Chondrocyte (in vitro differentiated cells): Measurements from ENCODE around the gene PDSS1. TPM values are rescaled to one million over a fixed set of nuclear protein-coding genes. Genes with fewer than 3 reads are reported as not detected.
"Not testable (repeated sequence)": the region's sequence is repeated elsewhere in the genome, so short reads cannot be mapped to it uniquely, and the experiment has no call there.

Experiments used
- DNase-seq: peaks from one replicate; pipeline ENCODE4 v3.0.0; 2021; ENCODE audit warnings: mixed read lengths, low spot score
- H3K27ac Mint-ChIP-seq: one replicate; pipeline ENCODE4 v1.8.0; 2021; ENCODE audit warnings: mild to moderate bottlenecking, moderate library complexity, mixed read lengths; ENCODE audit not compliant: unreplicated experiment
- H3K27me3 Mint-ChIP-seq: 2 replicates; pipeline ENCODE4 v1.8.0; 2021; ENCODE audit warnings: low read depth, mixed read lengths
- H3K36me3 Mint-ChIP-seq: 2 replicates; pipeline ENCODE4 v1.8.0; 2021; ENCODE audit warnings: low read depth, mixed read lengths
- H3K4me1 Mint-ChIP-seq: 2 replicates; pipeline ENCODE4 v1.8.0; 2021; ENCODE audit warnings: low read depth, mild to moderate bottlenecking, mixed read lengths
- H3K4me3 Mint-ChIP-seq: one replicate; pipeline ENCODE4 v1.8.0; 2021; ENCODE audit warnings: mild to moderate bottlenecking, moderate library complexity, mixed read lengths; ENCODE audit not compliant: unreplicated experiment
- H3K9me3 Mint-ChIP-seq: 2 replicates; pipeline ENCODE4 v1.8.0; 2021; ENCODE audit warnings: low read depth, mixed read lengths
- CTCF ChIP-seq: fragments of 200-600 bp; sonication (generic); IDR thresholded peaks from 2 replicates; pipeline ENCODE4 v1.5.0; 2021; ENCODE audit warnings: antibody characterized with exemption, mild to moderate bottlenecking, moderate library complexity
- total RNA-seq: library from RNA; stranded (reverse); gene quantifications from 3 replicates; pipeline ENCODE4 v1.2.1, GENCODE V29; 2021

Gene PDSS1
- total RNA-seq, 1 donor from 2014 or later = 2.9 TPM

- no peak for DNase-seq
- H3K27ac Mint-ChIP-seq = no peak overlapping the region
- no peaks in the 10 kb centered on the region for H3K36me3 Mint-ChIP-seq
- H3K9me3 Mint-ChIP-seq = no peaks in the 10 kb centered on the region
- no peak for TF ChIP-seq CTCF
- H3K27me3 Mint-ChIP-seq = peaks cover 33% of the 10 kb centered on the region
- H3K4me3 Mint-ChIP-seq = no peak overlapping the region
- H3K4me1 Mint-ChIP-seq = no peaks in the 10 kb centered on the region
Measured at GRCh38 chr10:26662864-26663263, 34.6 kb upstream of the PDSS1 start.

GRCh38 chr10:26665080-26666048, 32.1 kb upstream of the PDSS1 start:
- no peak for TF ChIP-seq CTCF
- H3K27ac Mint-ChIP-seq = no peak overlapping the region
- H3K4me3 Mint-ChIP-seq = no peak overlapping the region
- no peaks in the 10 kb centered on the region for H3K9me3 Mint-ChIP-seq
- H3K27me3 Mint-ChIP-seq = peaks cover 18% of the 10 kb centered on the region
- no peaks in the 10 kb centered on the region for H3K4me1 Mint-ChIP-seq
- no peak for DNase-seq
- no peaks in the 10 kb centered on the region for H3K36me3 Mint-ChIP-seq

GRCh38 chr10:26675873-26676257, 21.6 kb upstream of the PDSS1 start:
- Mint-ChIP-seq H3K9me3 (no peaks in the 10 kb centered on the region), H3K36me3 (no peaks in the 10 kb centered on the region), H3K4me3 (no peak overlapping the region), H3K27me3 (peaks cover 10% of the 10 kb centered on the region), H3K27ac (no peak overlapping the region), H3K4me1 (no peaks in the 10 kb centered on the region)
- DNase-seq = no peak
- no peak for TF ChIP-seq CTCF

GRCh38 chr10:26679588-26679987, 17.9 kb upstream of the PDSS1 start:
- no peak for DNase-seq
- H3K9me3 Mint-ChIP-seq = no peaks in the 10 kb centered on the region
- peaks cover 10% of the 10 kb centered on the region for H3K27me3 Mint-ChIP-seq
- no peak overlapping the region for H3K27ac Mint-ChIP-seq
- no peak for TF ChIP-seq CTCF
- H3K4me1 Mint-ChIP-seq = peaks cover 3% of the 10 kb centered on the region
- H3K4me3 Mint-ChIP-seq = no peak overlapping the region
- no peaks in the 10 kb centered on the region for H3K36me3 Mint-ChIP-seq

GRCh38 chr10:26681076-26681475, 16.4 kb upstream of the PDSS1 start:
- Mint-ChIP-seq H3K27ac (no peak overlapping the region), H3K9me3 (no peaks in the 10 kb centered on the region), H3K36me3 (no peaks in the 10 kb centered on the region), H3K27me3 (peaks cover 13% of the 10 kb centered on the region), H3K4me1 (peaks cover 6% of the 10 kb centered on the region), H3K4me3 (no peak overlapping the region)
- no peak for TF ChIP-seq CTCF
- no peak for DNase-seq

- H3K9me3 Mint-ChIP-seq, H3K4me3 Mint-ChIP-seq, H3K4me1 Mint-ChIP-seq, H3K27ac Mint-ChIP-seq, DNase-seq, H3K36me3 Mint-ChIP-seq: not testable (repeated sequence)
- peaks cover 13% of the 10 kb centered on the region for H3K27me3 Mint-ChIP-seq
Measured at GRCh38 chr10:26681971-26682370, 15.5 kb upstream of the PDSS1 start.
